Astrocyte (in vitro differentiated cells and primary cell): Measurements from ENCODE around the gene CNPY2. TPM values are rescaled to one million over a fixed set of nuclear protein-coding genes. Genes with fewer than 3 reads are reported as not detected.
A peak's percentile ranks its signal among the peaks of the same experiment; 100 is the strongest.

Experiments used
- DNase-seq: peaks from one replicate; pipeline ENCODE4 v3.0.0-alpha.2; 2010; ENCODE audit warnings: low read depth
- FAIRE-seq: peaks from 2 replicates; lab custom pipeline; 2011; peaks lifted over from hg19 to GRCh38; lab: Jason Lieb, UNC
- H2AFZ ChIP-seq: 2 replicates; pipeline ENCODE4 v1.6.0; 2012; ENCODE audit warnings: low read depth, low read length, inconsistent platforms
- H3K27ac ChIP-seq: 2 replicates; pipeline ENCODE4 v1.5.1; 2011; ENCODE audit warnings: low read depth, low read length, inconsistent platforms
- H3K27me3 ChIP-seq: 2 replicates; pipeline ENCODE4 v1.6.0; 2011; ENCODE audit warnings: low read length, inconsistent platforms; ENCODE audit not compliant: insufficient read depth
- H3K36me3 ChIP-seq: 2 replicates; pipeline ENCODE4 v1.5.1; 2011; ENCODE audit warnings: low read length, inconsistent platforms; ENCODE audit not compliant: insufficient read depth
- H3K4me1 ChIP-seq: 2 replicates; pipeline ENCODE4 v1.5.1; 2011; ENCODE audit warnings: low read length, inconsistent platforms; ENCODE audit not compliant: insufficient read depth
- H3K4me2 ChIP-seq: 2 replicates; pipeline ENCODE4 v1.6.0; 2012; ENCODE audit warnings: low read length, inconsistent platforms
- H3K4me3 ChIP-seq: 2 replicates; pipeline ENCODE4 v1.5.1; 2011; ENCODE audit warnings: low read depth, mild to moderate bottlenecking, low read length, inconsistent platforms; ENCODE audit not compliant: insufficient read depth
- H3K79me2 ChIP-seq: 2 replicates; pipeline ENCODE4 v1.6.0; 2012; ENCODE audit warnings: mild to moderate bottlenecking, low read length, inconsistent platforms; ENCODE audit not compliant: insufficient read depth
- H3K9ac ChIP-seq: 2 replicates; pipeline ENCODE4 v1.6.0; 2012; ENCODE audit warnings: mild to moderate bottlenecking, low read length, inconsistent platforms
- H3K9me3 ChIP-seq: 2 replicates; pipeline ENCODE4 v1.5.1; 2012; ENCODE audit warnings: low read depth, mild to moderate bottlenecking, low read length, inconsistent platforms; ENCODE audit not compliant: insufficient read depth
- H4K20me1 ChIP-seq: 2 replicates; pipeline ENCODE4 v1.6.0; 2012; ENCODE audit warnings: low read length, inconsistent platforms; ENCODE audit not compliant: insufficient read depth
- H3K27ac Mint-ChIP-seq: one replicate; pipeline ENCODE4 v1.8.0; 2021; ENCODE audit warnings: mild to moderate bottlenecking, mixed read lengths; ENCODE audit not compliant: unreplicated experiment
- H3K27me3 Mint-ChIP-seq: one replicate; pipeline ENCODE4 v1.8.0; 2021; ENCODE audit warnings: low read depth, mixed read lengths; ENCODE audit not compliant: unreplicated experiment
- H3K36me3 Mint-ChIP-seq: one replicate; pipeline ENCODE4 v1.8.0; 2021; ENCODE audit warnings: low read depth, mixed read lengths; ENCODE audit not compliant: unreplicated experiment
- H3K4me1 Mint-ChIP-seq: one replicate; pipeline ENCODE4 v1.8.0; 2021; ENCODE audit warnings: low read depth, mixed read lengths; ENCODE audit not compliant: unreplicated experiment
- H3K4me3 Mint-ChIP-seq: one replicate; pipeline ENCODE4 v1.8.0; 2021; ENCODE audit warnings: mild to moderate bottlenecking, moderate library complexity, mixed read lengths; ENCODE audit not compliant: unreplicated experiment
- H3K9me3 Mint-ChIP-seq: one replicate; pipeline ENCODE4 v1.8.0; 2021; ENCODE audit warnings: mild to moderate bottlenecking, mixed read lengths; ENCODE audit not compliant: unreplicated experiment
- EZH2 ChIP-seq: IDR thresholded peaks from 2 replicates; pipeline ENCODE4 v1.6.1; 2012; ENCODE audit warnings: mild to moderate bottlenecking, low read length, inconsistent platforms; ENCODE audit not compliant: insufficient read depth
- total RNA-seq: library from RNA; stranded (reverse); gene quantifications from 2 replicates; pipeline ENCODE4 v1.2.1, GENCODE V29; 2021
- TF ChIP-seq, protein P1 (sequence below): IDR thresholded peaks from 2 replicates; pipeline ENCODE4 v1.5.1; 2011; ENCODE audit warnings: low read depth, mild to moderate bottlenecking, inconsistent platforms, low read length, moderate library complexity; ENCODE audit not compliant: insufficient read depth

CNPY2 gene
- total RNA-seq, 1 donor from 2014 or later = 187 TPM

DNA sequence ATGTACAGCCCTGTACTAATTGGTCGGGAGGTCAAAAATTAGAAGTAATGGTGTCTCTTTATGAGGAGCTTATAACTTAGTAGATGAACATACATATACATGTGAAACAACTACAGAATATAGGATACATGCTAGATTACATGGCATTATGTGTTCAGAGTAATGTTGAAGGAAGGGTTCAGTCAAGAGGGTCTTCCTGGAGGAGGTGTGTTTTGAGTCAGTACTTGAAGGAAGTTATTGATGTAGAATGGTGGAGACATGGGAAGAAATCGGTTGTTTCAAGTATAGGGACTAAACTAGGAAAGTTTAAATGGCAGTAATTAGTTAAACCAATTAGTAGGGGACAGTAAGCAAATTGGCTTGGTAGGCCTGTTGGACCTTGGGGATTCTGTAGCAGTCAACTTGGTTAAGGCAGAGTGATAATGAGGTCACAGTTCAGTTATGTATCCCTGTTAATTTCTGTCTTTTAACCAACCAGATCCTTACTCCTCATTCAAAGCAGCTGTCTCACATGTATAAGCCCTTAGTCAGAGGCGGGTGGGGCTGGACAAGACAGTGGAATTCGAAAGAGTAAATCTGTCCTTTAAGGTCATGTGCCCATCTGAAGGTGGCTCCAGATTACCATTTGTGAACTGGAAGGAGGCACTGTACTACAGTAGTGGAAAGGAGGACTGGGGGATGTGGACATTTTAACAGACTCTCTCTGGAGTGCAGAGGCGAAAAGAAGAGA is 54.1 kb downstream of the CNPY2 start:
- H3K4me3 ChIP-seq = no peak overlapping the region
- Mint-ChIP-seq H3K36me3 (no peaks in the 10 kb centered on the region), H3K27me3 (no peaks in the 10 kb centered on the region), H3K27ac (peak overlapping the region; percentile 83), H3K4me3 (peak overlapping the region; percentile 55), H3K9me3 (no peaks in the 10 kb centered on the region), H3K4me1 (peaks cover 25% of the 10 kb centered on the region)
- H3K79me2 ChIP-seq = peaks cover 14% of the 10 kb centered on the region
- peak overlapping the region; percentile 35 for H3K4me2 ChIP-seq
- no peak overlapping the region for H3K9ac ChIP-seq
- H3K9me3 ChIP-seq = no peaks in the 10 kb centered on the region
- FAIRE-seq = peak; percentile 29
- peaks cover 31% of the 10 kb centered on the region for H3K4me1 ChIP-seq
- no peak overlapping the region for H2AFZ ChIP-seq
- DNase-seq = peak; percentile 69
- H4K20me1 ChIP-seq = peaks cover 7% of the 10 kb centered on the region
- no peaks in the 10 kb centered on the region for H3K36me3 ChIP-seq
- peak overlapping the region; percentile 23 for H3K27ac ChIP-seq
- TF ChIP-seq, protein P1, sequence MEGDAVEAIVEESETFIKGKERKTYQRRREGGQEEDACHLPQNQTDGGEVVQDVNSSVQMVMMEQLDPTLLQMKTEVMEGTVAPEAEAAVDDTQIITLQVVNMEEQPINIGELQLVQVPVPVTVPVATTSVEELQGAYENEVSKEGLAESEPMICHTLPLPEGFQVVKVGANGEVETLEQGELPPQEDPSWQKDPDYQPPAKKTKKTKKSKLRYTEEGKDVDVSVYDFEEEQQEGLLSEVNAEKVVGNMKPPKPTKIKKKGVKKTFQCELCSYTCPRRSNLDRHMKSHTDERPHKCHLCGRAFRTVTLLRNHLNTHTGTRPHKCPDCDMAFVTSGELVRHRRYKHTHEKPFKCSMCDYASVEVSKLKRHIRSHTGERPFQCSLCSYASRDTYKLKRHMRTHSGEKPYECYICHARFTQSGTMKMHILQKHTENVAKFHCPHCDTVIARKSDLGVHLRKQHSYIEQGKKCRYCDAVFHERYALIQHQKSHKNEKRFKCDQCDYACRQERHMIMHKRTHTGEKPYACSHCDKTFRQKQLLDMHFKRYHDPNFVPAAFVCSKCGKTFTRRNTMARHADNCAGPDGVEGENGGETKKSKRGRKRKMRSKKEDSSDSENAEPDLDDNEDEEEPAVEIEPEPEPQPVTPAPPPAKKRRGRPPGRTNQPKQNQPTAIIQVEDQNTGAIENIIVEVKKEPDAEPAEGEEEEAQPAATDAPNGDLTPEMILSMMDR = no peak
- no peak for TF ChIP-seq EZH2
- no peaks in the 10 kb centered on the region for H3K27me3 ChIP-seq

DNA sequence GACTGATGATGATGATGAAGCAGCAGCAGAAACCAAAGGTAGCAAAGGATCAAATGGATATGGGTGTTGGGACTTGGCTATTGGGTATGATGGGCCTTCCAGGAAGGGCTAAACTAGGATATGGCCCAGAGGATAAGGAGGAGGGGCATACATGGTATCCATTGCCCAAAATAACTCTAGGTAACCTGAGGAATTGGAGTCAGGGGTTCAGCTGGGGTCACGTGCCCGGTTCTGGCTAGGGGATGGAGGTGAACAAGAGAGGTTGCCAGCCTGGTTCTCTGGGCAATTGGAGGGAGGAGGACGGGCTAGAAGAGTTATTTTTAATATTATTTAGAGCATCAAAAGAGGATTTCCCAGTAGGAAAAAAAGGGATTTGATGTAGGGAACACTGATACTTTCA is 54.9 kb downstream of the CNPY2 start:
- peaks cover 33% of the 10 kb centered on the region for H3K4me1 ChIP-seq
- H3K27ac ChIP-seq = no peak overlapping the region
- H3K9me3 ChIP-seq = no peaks in the 10 kb centered on the region
- no peak for TF ChIP-seq EZH2
- TF ChIP-seq, protein P1 = no peak
- no peaks in the 10 kb centered on the region for H3K27me3 ChIP-seq
- no peak overlapping the region for H2AFZ ChIP-seq
- H4K20me1 ChIP-seq = peaks cover 15% of the 10 kb centered on the region
- Mint-ChIP-seq H3K36me3 (peaks cover 2% of the 10 kb centered on the region), H3K27ac (peak overlapping the region; percentile 73), H3K27me3 (no peaks in the 10 kb centered on the region), H3K9me3 (no peaks in the 10 kb centered on the region), H3K4me3 (no peak overlapping the region), H3K4me1 (peaks cover 28% of the 10 kb centered on the region)
- DNase-seq = no peak
- H3K79me2 ChIP-seq = peaks cover 22% of the 10 kb centered on the region
- no peak overlapping the region for H3K4me3 ChIP-seq
- no peak overlapping the region for H3K9ac ChIP-seq
- H3K4me2 ChIP-seq = no peak overlapping the region
- peaks cover 2% of the 10 kb centered on the region for H3K36me3 ChIP-seq
- no peak for FAIRE-seq

DNA sequence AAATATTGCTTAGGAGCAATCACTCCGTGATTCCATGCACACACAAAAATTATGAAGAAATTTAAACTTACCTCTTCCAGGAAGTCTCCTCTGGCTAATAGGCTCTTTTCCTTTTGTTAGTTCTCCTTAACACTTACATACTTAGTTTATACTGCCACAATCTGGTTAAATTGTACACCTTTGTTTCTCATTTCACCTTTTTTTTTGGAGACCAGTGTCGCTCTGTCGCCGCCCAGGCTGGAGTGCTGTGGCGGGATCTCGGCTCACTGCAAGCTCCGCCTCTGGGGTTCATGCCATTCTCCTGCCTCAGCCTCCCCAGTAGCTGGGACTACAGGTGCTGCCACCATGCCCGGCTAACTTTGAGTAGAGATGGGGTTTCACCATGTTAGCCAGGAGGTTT is 55.4 kb downstream of the CNPY2 start:
- H3K79me2 ChIP-seq = peaks cover 27% of the 10 kb centered on the region
- H3K36me3 ChIP-seq = peaks cover 7% of the 10 kb centered on the region
- H3K27me3 ChIP-seq = no peaks in the 10 kb centered on the region
- no peak for TF ChIP-seq EZH2
- TF ChIP-seq, protein P1 = no peak
- no peak overlapping the region for H3K9ac ChIP-seq
- FAIRE-seq (no peak), DNase-seq (no peak)
- no peak overlapping the region for H3K4me3 ChIP-seq
- Mint-ChIP-seq H3K27ac (peak overlapping the region; percentile 73), H3K4me1 (peaks cover 30% of the 10 kb centered on the region), H3K9me3 (no peaks in the 10 kb centered on the region), H3K27me3 (no peaks in the 10 kb centered on the region), H3K36me3 (peaks cover 2% of the 10 kb centered on the region), H3K4me3 (no peak overlapping the region)
- H3K4me1 ChIP-seq = peaks cover 35% of the 10 kb centered on the region
- no peaks in the 10 kb centered on the region for H3K9me3 ChIP-seq
- H4K20me1 ChIP-seq = peaks cover 20% of the 10 kb centered on the region
- H2AFZ ChIP-seq = no peak overlapping the region
- no peak overlapping the region for H3K4me2 ChIP-seq
- H3K27ac ChIP-seq = no peak overlapping the region
